DND-41 (cell line): Measurements from ENCODE around the gene TMEM26.
A peak's percentile ranks its signal among the peaks of the same experiment; 100 is the strongest.
"Not testable (repeated sequence)": the region's sequence is repeated elsewhere in the genome, so short reads cannot be mapped to it uniquely, and the experiment has no call there.

ENCODE experiments used
- ATAC-seq: fragments of 200-7000 bp; cut with Tn5 transposase; 3 replicates; pipeline ENCODE4 v1.9.1; 2021; ENCODE audit warnings: low read depth; ENCODE audit not compliant: insufficient read depth
- DNase-seq: peaks from one replicate; pipeline ENCODE4 v3.0.0-alpha.2; 2020
- H2AFZ ChIP-seq: 2 replicates; pipeline ENCODE4 v1.6.0; 2012; ENCODE audit warnings: low read depth, low read length
- H3K27ac ChIP-seq: 2 replicates; pipeline ENCODE4 v1.5.1; 2012; ENCODE audit warnings: low read length, inconsistent platforms
- H3K27me3 ChIP-seq: fragments of 200-600 bp; sonication (generic); 2 replicates; pipeline ENCODE4 v1.6.0; 2012; ENCODE audit warnings: low read length, mild to moderate bottlenecking, inconsistent platforms; ENCODE audit not compliant: insufficient read depth, poor library complexity
- H3K36me3 ChIP-seq: 2 replicates; pipeline ENCODE4 v1.5.1; 2012; ENCODE audit warnings: low read length, inconsistent platforms; ENCODE audit not compliant: insufficient read depth
- H3K4me1 ChIP-seq: 2 replicates; pipeline ENCODE4 v1.5.1; 2012; ENCODE audit warnings: mild to moderate bottlenecking, low read length; ENCODE audit not compliant: insufficient read depth
- H3K4me2 ChIP-seq: 2 replicates; pipeline ENCODE4 v1.6.0; 2012; ENCODE audit warnings: mild to moderate bottlenecking, moderate library complexity, low read length, inconsistent platforms; ENCODE audit not compliant: insufficient read depth
- H3K4me3 ChIP-seq, 2 experiments: fragments of 200-600 bp in 1 of 2; shearing (Covaris generic) in 1 of 2; 2 replicates each; pipeline ENCODE4 v1.5.1; 2012 to 2016; ENCODE audit warnings: inconsistent platforms in 2 of 2, low read length in 2 of 2, mild to moderate bottlenecking in 2 of 2, low read depth in 1 of 2, moderate library complexity in 1 of 2
- H3K79me2 ChIP-seq: 2 replicates; pipeline ENCODE4 v1.6.0; 2012; ENCODE audit warnings: low read length, inconsistent platforms; ENCODE audit not compliant: insufficient read depth
- H3K9ac ChIP-seq: 2 replicates; pipeline ENCODE4 v1.6.0; 2012; ENCODE audit warnings: low read depth, mild to moderate bottlenecking, inconsistent platforms, low read length, moderate library complexity
- H3K9me3 ChIP-seq: 2 replicates; pipeline ENCODE4 v1.5.1; 2012; ENCODE audit warnings: low read length, moderate library complexity, mild to moderate bottlenecking, inconsistent platforms; ENCODE audit not compliant: insufficient read depth, severe bottlenecking
- H4K20me1 ChIP-seq: 2 replicates; pipeline ENCODE4 v1.6.0; 2012; ENCODE audit warnings: low read length; ENCODE audit not compliant: insufficient read depth
- EZH2 ChIP-seq: IDR thresholded peaks from 3 replicates; pipeline ENCODE4 v1.6.1; 2012; ENCODE audit warnings: borderline replicate concordance, low read depth, mild to moderate bottlenecking, moderate library complexity, low read length, inconsistent platforms; ENCODE audit not compliant: severe bottlenecking
- TF ChIP-seq, protein P1 (sequence below): IDR thresholded peaks from 2 replicates; pipeline ENCODE4 v1.5.1; 2012; ENCODE audit warnings: borderline replicate concordance, low read length, moderate library complexity, mild to moderate bottlenecking; ENCODE audit not compliant: poor library complexity, severe bottlenecking; ENCODE audit errors: extremely low read depth

Gene TMEM26

DNA sequence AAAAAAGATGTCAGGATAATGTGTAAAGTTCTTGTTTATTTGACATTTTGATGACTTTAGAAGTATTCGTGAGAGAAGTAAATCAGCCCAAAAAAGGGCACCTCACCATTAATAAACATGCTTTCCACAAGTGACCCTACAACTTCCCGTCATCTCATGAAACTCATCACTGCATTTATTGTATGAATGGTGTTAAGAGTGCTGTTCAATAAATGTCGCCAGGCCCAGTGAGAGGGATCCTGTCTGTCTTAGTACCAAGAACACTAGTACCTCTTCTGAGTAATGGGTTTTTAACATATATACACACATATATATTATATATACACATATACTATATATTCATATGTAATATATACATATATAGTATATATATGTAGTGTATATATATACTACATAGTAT is 61.9 kb downstream of the TMEM26 start:
- H2AFZ ChIP-seq = no peak overlapping the region
- no peak for TF ChIP-seq EZH2
- TF ChIP-seq, protein P1, sequence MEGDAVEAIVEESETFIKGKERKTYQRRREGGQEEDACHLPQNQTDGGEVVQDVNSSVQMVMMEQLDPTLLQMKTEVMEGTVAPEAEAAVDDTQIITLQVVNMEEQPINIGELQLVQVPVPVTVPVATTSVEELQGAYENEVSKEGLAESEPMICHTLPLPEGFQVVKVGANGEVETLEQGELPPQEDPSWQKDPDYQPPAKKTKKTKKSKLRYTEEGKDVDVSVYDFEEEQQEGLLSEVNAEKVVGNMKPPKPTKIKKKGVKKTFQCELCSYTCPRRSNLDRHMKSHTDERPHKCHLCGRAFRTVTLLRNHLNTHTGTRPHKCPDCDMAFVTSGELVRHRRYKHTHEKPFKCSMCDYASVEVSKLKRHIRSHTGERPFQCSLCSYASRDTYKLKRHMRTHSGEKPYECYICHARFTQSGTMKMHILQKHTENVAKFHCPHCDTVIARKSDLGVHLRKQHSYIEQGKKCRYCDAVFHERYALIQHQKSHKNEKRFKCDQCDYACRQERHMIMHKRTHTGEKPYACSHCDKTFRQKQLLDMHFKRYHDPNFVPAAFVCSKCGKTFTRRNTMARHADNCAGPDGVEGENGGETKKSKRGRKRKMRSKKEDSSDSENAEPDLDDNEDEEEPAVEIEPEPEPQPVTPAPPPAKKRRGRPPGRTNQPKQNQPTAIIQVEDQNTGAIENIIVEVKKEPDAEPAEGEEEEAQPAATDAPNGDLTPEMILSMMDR = no peak
- ATAC-seq (no peak), DNase-seq (no peak)
- H3K79me2 ChIP-seq = no peaks in the 10 kb centered on the region
- H3K36me3 ChIP-seq = no peaks in the 10 kb centered on the region
- no peaks in the 10 kb centered on the region for H3K27me3 ChIP-seq
- H3K27ac ChIP-seq = no peak overlapping the region
- H3K4me1 ChIP-seq = 0 out of 2 replicates have a peak, but pooled peaks cover 5% of the 10 kb centered on the region
- H3K9ac ChIP-seq = no peak overlapping the region
- no peaks in the 10 kb centered on the region for H3K9me3 ChIP-seq
- no peak overlapping the region for H3K4me3 ChIP-seq
- no peaks in the 10 kb centered on the region for H4K20me1 ChIP-seq
- H3K4me2 ChIP-seq = no peak overlapping the region

DNA sequence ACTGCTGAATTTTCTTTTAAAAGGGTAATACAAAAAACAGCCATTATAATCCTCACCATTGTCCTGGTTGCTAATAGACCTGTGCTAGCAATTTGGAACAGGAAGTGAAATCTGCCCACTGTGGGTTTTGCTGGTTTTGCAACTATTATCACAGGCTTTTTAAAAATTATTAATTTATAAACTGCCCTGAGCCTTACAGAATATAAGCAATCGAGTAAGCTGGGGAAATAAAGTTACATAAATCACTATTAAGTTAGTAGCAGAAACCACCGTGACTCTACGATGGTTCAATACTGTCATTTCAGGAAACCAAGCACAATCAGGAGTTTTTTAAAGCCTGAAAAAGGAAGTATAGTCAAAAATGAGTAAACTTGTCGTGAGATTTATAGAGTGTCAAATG is 62.3 kb downstream of the TMEM26 start:
- H3K9ac ChIP-seq = no peak overlapping the region
- no peak for ATAC-seq
- H3K4me1 ChIP-seq = 0 out of 2 replicates have a peak, but pooled peaks cover 5% of the 10 kb centered on the region

DNA sequence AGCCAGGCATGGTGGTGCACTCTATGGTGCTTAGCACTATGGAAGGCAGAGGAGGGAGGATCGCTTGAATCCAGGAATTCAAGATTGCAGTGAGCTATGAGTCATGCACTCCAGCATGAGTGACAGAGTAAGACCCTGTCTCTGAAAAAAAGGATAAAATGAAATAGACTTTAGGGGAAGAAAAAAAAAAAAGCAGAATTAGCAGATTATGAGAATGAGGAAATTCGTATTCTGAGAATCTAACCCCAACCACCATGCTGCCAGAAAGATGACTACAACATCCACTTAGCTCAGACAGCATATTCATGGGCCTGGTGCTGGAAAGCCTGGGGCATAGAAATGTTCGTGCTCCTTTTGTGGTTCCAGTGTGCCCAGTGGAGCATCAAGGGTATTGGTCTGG is 63.3 kb downstream of the TMEM26 start:
- no peak overlapping the region for H3K4me3 ChIP-seq
- H3K4me2 ChIP-seq = no peak overlapping the region
- DNase-seq (no peak), ATAC-seq (peak; percentile 39; the same call in 2 of the 3 replicates)
- no peaks in the 10 kb centered on the region for H3K36me3 ChIP-seq
- H3K27ac ChIP-seq = no peak overlapping the region
- H4K20me1 ChIP-seq = no peaks in the 10 kb centered on the region
- no peak overlapping the region for H3K9ac ChIP-seq
- H3K27me3 ChIP-seq = no peaks in the 10 kb centered on the region
- no peak for TF ChIP-seq EZH2
- TF ChIP-seq, protein P1 = no peak
- H3K79me2 ChIP-seq = no peaks in the 10 kb centered on the region
- no peak overlapping the region for H2AFZ ChIP-seq
- 0 out of 2 replicates have a peak, but pooled peaks cover 5% of the 10 kb centered on the region for H3K4me1 ChIP-seq
- H3K9me3 ChIP-seq = no peaks in the 10 kb centered on the region

More for the DNA sequence above, 62.3 kb downstream of the TMEM26 start:
- Histone ChIP-seq H3K79me2 (no peaks in the 10 kb centered on the region), H3K9me3 (no peaks in the 10 kb centered on the region), H3K4me2 (no peak overlapping the region), H3K27ac (no peak overlapping the region), H2AFZ (no peak overlapping the region), H4K20me1 (no peaks in the 10 kb centered on the region), H3K4me3 (no peak overlapping the region), H3K27me3 (no peaks in the 10 kb centered on the region), H3K36me3 (no peaks in the 10 kb centered on the region)
- DNase-seq = no peak
- TF ChIP-seq, protein P1 = no peak
- no peak for TF ChIP-seq EZH2

- not testable (repeated sequence) for H3K4me2 ChIP-seq, H3K9me3 ChIP-seq, H4K20me1 ChIP-seq, H3K79me2 ChIP-seq, ATAC-seq, H3K4me1 ChIP-seq, H3K36me3 ChIP-seq, DNase-seq, H3K27me3 ChIP-seq, H3K4me3 ChIP-seq, H3K27ac ChIP-seq, H2AFZ ChIP-seq, H3K9ac ChIP-seq
Observed at GRCh38 chr10:61388986-61389385, 64.2 kb downstream of the TMEM26 start.
